ENCODE measurements around the gene TSPAN15.

The TSPAN15 gene

DNA sequence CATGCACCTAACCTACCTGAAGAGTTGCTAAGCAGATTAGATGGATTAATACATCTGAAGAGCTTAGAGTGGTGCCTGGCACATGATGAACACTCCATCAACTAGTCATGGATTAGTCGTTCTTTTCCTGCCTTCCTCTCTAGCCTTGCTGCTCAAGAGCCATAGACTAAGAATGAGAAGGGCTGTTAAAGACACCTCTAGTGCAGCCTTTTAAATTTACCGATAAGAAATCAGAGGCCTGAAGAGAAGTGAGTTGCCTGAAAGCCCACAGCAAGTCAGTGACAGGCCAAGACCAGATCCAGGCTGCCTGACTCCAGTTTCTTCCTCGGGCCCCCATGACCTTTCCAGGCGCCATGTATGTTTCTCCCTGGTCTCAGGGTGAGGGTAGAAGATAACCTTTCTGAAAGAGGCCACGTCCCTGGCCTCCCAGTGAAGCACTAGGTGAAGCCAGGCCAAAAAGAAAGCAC is 6.5 kb downstream of the TSPAN15 start:
- TF ChIP-seq, protein P1, sequence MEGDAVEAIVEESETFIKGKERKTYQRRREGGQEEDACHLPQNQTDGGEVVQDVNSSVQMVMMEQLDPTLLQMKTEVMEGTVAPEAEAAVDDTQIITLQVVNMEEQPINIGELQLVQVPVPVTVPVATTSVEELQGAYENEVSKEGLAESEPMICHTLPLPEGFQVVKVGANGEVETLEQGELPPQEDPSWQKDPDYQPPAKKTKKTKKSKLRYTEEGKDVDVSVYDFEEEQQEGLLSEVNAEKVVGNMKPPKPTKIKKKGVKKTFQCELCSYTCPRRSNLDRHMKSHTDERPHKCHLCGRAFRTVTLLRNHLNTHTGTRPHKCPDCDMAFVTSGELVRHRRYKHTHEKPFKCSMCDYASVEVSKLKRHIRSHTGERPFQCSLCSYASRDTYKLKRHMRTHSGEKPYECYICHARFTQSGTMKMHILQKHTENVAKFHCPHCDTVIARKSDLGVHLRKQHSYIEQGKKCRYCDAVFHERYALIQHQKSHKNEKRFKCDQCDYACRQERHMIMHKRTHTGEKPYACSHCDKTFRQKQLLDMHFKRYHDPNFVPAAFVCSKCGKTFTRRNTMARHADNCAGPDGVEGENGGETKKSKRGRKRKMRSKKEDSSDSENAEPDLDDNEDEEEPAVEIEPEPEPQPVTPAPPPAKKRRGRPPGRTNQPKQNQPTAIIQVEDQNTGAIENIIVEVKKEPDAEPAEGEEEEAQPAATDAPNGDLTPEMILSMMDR (IDR thresholded peaks at IDR 0.05; ENCODE audit: extremely low read depth, missing control alignments) = no peak
- no peak for DNase-seq (ENCODE audit: low spot score)

DNA sequence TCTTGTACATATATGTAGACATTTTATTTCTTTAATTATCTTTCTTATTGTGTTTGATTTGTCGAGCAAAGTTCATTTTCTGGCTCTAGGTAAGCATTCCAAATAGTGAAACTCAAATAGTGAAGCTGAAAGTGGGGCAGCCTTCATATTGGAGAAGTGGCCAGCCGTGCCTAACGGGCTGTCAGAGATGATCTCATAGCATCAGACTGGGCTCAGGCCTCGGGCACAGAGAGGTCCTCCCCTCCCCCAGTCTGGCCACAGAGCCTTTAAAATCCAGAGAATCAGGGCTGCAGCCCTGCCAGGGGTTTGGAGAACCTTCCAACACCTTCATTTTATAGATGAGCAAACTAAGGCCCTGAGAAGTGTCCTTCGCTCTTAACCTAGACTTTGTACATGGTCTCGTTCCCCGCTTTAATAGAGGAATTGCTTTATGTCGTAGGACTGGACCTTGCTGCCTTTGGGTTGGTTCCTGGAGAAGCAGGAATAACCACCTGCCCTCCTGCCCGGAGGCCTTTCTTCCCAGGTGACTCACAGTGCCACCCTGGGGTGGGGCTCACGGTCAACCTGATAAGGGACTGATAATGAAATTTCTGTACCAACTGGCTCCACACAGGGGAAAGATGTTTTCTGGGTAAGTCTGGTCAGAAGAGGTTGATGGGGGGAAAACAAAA is 7.3 kb downstream of the TSPAN15 start:
- no peak for DNase-seq (ENCODE audit: low spot score)
- TF ChIP-seq, protein P1 (IDR thresholded peaks at IDR 0.05; ENCODE audit: extremely low read depth, missing control alignments) = no peak

DNA sequence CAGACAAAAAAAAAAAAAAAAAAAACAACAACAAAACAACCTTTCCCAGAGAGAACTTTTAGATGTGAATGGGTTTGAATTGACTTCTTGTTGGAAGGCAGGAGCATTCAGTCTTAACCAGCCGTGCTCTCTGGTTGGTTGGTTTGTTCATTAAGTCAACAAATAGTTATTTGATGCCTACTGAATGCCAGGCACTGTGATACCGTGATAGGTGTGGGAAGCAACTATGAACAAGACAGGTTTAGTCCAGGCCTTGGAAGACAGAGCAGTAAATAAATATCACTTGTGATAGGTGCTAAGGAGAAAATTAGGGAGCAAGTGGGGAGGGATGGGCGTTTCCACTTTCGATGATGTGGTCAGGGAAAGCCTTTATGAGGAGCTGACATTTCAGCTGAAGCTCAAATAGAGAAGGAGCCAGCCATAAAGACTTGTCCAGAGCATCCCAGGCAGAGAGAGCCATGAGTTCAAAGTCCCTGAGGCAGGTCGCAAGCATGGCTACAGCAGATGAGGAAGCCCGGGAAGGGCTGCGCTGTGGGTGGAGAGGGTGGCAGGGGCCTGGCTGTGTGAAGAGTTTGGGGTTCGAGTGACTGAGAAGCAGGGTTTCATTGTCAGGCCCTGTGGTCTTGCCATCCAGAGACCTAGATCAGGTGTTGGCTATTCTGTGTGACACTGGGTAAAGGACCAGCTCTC is 8.0 kb downstream of the TSPAN15 start:
- TF ChIP-seq, protein P1 (IDR thresholded peaks at IDR 0.05; ENCODE audit: extremely low read depth, missing control alignments) = no peak
- no peak for DNase-seq (ENCODE audit: low spot score)

DNA sequence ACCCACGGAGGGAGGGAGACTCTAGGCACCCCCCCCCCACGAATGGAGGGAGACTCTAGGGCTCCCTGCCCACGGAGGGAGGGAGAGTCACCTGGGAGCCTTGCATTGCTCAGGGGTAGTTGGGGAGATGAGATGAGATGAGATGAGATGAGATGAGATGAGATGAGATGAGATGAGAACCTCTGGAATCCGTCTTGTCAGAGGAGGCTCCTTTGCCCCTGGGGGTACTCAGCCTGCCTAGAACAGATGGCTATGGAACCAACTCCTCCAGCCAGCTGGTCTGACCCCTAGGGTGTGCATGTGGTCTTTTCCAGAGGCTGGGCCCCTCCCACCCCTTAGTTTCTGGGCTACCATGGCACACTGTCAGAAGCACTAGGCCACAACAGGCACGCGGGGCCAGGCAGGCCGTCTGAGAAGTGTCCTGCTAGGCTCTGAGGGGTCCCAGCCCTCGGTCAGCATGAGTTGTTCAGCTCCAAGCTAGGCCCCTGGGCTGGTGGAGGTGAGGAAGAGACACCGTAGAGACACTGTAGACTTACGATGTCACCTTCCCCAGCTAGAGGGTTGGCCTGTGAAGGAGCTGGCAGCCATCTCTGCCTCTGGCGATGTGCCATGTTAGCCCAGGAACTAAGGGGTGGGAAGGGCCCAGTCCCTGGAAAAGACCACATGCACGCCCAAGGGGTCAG is 8.8 kb downstream of the TSPAN15 start:
- DNase-seq (ENCODE audit: low spot score) = no peak
- TF ChIP-seq, protein P1 (IDR thresholded peaks at IDR 0.05; ENCODE audit: extremely low read depth, missing control alignments) = no peak

GRCh38 chr10:69460576-69461242 is 9.4 kb downstream of the TSPAN15 start:
- no peak for DNase-seq (ENCODE audit: low spot score)
- TF ChIP-seq, protein P1 (IDR thresholded peaks at IDR 0.05; ENCODE audit: extremely low read depth, missing control alignments) = no peak

DNA sequence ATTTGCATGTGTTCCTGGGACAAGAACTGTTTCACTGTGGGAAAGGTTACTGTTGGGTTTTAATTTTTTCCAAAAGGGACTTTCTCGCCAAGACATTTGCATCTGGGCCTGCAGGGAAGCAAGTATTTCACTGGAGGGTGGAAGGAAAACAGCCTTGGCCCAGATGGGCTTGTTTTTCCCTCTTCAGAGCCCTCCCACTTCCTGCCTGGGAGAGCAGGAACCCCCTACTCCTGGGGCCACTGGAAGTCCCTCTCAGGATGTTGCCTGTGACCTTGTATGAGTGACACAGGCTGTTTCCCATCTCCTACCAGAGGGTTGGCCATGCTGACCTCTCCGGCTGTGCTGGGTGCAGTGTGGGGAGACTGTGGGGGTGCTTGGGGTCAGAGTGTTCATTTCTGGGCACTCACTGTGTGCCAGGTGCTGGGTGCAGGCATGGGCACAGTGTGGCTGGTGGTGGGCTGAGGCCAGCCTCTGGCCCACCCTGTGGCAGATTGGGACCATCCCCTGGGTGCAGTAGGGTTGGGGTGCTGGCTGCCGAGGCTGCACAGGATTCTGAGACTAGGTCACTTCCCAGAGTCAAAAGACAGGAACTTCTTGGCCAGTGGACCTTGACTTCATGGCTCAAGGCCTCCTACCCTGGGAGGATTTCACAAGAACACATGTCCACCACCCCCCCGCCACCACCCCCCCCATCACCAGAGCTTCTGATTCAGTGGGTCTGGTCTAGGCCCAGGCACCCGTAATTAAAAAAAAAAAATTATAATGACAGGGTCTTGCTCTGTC is 10.2 kb downstream of the TSPAN15 start:
- no peak for DNase-seq (ENCODE audit: low spot score)
- TF ChIP-seq, protein P1 (IDR thresholded peaks at IDR 0.05; ENCODE audit: extremely low read depth, missing control alignments) = no peak
